Putamen (tissue), 1 donor: ENCODE data around the gene RAB28.

Experiments
- DNase-seq: peaks from one replicate; pipeline ENCODE4 v3.0.0-alpha.2; 2016; ENCODE audit warnings: low spot score

RAB28 gene

GRCh38 chr4:13371048-13371447, 113.1 kb downstream of the RAB28 start:
- DNase-seq: no peak

GRCh38 chr4:13368217-13368616, 115.9 kb downstream of the RAB28 start:
- DNase-seq: no peak

DNA sequence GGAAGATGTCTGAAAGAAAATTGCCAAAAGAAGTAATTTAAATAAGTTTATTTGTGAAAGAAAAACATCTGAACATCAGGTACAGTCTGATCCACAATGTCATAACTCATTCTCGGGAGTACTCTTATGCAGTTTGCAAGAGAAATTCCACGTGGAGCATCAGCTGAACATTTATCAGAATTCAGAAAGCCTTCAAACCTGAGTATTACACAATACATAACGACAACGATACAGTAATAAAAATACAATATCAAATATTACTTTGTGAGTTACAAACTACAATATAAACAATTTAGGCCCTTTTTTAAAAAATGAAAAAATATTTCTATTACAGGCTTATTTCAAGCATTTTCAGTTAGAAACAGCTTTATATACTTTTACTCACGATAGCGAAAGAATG, 116.4 kb downstream of the RAB28 start:
- no peak for DNase-seq

DNA sequence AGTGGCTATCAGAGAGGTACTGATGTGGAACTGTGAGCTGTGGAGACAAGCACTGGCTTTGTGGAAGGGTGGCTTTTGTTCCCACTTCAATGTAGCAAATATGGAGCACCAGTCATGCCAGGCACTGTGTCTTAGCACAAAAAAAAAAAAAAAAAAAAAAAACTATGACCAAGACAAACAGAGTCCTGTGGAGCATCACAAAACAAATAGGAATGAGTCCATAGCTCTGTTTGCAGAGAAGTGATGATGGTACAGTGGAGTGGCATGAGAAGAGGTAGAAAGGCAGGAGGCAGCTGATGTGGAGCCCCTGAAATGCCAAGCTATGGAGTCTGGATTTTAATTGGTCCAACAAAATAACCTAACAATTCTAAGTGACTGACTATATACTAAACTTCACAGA, 116.9 kb downstream of the RAB28 start:
- no peak for DNase-seq

GRCh38 chr4:13365195-13365594, 118.9 kb downstream of the RAB28 start:
- no peak for DNase-seq

DNA sequence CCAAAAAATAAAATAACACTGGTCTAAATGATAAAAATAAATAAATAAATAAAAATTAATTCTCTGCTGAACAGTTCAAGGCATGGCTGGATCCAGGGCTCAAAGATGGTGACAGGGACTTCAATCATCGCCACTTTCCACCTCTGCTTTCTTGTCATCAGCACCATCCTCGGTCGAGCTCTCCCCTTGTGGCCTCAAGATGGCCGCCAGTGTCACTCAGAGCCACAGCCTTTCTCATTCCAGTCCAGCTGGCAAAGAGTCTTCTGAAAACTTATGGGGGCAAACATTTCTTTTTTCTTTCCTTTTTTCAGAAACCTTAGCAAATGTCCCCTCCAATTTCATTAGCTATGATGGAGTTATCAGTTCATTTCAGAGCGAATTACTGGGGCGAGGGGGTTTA, 119.5 kb downstream of the RAB28 start:
- DNase-seq: no peak

DNA sequence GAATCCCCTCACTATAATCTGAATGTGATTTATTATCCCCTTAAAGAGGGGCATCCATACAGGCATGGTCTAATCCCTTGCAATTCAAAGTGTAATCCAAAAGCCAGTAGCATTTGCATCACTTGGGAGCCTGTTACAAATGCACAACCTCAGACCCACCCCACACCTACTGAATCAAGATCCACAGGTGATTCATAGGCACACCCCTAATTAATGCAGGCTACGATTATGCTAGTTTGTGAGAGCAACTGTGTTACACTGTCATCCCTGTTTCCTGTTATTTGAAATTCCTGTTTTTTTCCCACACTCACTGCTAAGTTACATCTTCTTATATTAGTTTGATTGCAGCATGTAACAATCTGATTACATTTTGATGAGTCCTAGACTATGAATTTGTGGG, 120.0 kb downstream of the RAB28 start:
- no peak for DNase-seq

- DNase-seq: no peak
Observed at GRCh38 chr4:13359809-13360208, 124.3 kb downstream of the RAB28 start.

GRCh38 chr4:13355111-13355880, 128.8 kb downstream of the RAB28 start:
- DNase-seq: no peak

DNA sequence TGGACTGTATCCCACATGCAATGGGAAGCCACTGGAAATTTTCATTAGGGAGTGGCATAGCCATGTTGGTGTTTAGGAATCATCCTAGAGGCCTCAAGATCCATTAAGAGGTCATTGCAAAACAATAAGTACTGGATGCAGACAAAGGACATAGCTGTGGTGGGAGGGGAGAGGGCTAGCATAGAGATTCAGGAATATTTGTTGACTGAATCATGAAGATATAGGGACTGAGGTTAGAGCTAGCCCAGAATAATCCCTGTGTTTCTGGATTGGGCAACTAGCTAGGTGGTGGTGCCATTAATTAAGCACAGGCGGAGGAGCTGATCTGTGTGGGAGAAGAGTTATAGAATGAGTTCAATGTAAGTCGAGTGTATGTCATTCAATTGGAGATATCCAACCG, 135.0 kb downstream of the RAB28 start:
- DNase-seq: no peak

DNA sequence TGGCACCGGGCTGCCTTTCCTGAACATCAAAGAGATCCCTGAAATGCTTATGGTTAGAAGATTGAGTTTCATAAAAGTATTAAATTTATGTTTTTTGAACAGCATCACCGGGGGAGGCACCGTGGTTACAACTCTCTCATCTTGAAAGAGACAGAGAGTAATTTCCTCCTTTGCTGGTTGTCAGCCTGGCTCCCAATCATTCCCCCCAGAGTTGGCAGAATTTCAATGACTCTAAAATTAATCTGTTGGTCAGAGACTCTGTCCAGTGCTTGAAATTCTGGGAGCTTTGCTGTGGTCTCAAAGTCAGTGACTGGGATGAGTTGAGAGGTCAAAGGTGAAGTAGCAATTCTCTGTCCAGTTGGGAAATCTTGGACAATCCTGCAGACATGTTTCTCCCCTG, 135.9 kb downstream of the RAB28 start:
- no peak for DNase-seq

DNA sequence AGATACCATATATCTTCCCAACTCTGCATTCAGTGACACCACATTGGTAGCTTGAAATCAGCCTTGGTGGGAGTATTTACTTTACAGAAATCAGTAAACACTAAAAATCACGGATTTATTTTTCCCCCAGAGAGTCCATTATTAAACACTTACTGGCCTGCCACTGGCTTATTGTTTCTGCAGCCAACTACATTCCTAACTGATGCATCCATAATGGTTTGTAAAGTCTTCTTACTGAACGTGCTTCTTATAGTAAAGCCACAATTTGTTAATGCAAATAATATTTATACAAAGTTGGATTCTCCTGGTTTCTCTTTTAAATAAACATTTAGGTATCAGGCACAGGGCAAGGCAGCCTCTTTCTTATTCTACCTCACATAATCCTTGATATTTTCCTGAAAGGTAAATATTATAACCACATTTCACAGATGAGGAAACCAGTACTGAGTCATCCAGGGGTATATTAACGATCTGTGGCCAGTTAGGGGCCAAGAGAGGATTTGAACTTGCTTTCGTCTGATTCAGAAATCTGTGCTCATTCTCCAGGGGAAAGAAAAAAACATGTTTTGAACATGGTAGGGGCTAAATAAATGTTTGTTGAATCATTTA, 136.5 kb downstream of the RAB28 start:
- no peak for DNase-seq

- no peak for DNase-seq
Observed at GRCh38 chr4:13344216-13344615, 139.9 kb downstream of the RAB28 start.

GRCh38 chr4:13340672-13341071, 143.5 kb downstream of the RAB28 start:
- DNase-seq: no peak

GRCh38 chr4:13331827-13332226, 152.3 kb downstream of the RAB28 start:
- DNase-seq: no peak

GRCh38 chr4:13329963-13330362, 154.2 kb downstream of the RAB28 start:
- no peak for DNase-seq

- DNase-seq: no peak
Observed at GRCh38 chr4:13329340-13329850, 154.7 kb downstream of the RAB28 start.

GRCh38 chr4:13328591-13328990, 155.5 kb downstream of the RAB28 start:
- DNase-seq: no peak

- DNase-seq: no peak
Observed at GRCh38 chr4:13327991-13328390, 156.1 kb downstream of the RAB28 start.

GRCh38 chr4:13325744-13326143, 158.4 kb downstream of the RAB28 start:
- no peak for DNase-seq

DNA sequence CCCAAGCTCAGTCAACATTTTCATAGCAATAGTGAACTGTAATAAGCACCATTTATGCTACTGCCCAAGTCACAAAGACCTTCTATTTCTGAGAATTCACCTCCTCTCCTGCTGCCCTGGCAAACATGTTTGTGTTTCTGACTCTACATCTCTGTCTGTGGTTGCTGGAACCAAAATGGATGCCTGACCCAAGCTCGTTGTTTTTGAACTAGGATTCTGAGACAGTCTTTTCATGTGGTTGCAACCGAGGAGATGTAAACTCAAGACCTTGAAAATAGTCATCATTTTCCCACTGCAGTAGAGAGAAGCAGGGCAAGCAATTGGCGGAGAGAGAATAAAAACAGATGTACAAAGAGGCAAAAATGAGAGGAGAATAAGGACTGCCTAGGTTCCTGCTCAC, 160.2 kb downstream of the RAB28 start:
- no peak for DNase-seq

GRCh38 chr4:13322681-13323101, 161.4 kb downstream of the RAB28 start:
- no peak for DNase-seq
